WTC11 (cell line): ENCODE data around the gene CEP295NL.

Source experiments
- CREM ChIP-seq: sonication (generic); formaldehyde crosslinking; IDR thresholded peaks from 2 replicates; pipeline ENCODE4 v1.8.1; 2022; ENCODE audit warnings: mild to moderate bottlenecking, missing genetic modification reagents, moderate library complexity
- ELF4 ChIP-seq: sonication (generic); formaldehyde crosslinking; IDR thresholded peaks from 2 replicates; pipeline ENCODE4 v1.8.1; 2022; ENCODE audit warnings: low read depth, mild to moderate bottlenecking, moderate library complexity, missing genetic modification reagents
- IRF1 ChIP-seq: sonication (generic); formaldehyde crosslinking; IDR thresholded peaks from 2 replicates; pipeline ENCODE4 v1.8.0; 2023; ENCODE audit warnings: missing genetic modification reagents
- JAZF1 ChIP-seq: fragments of 250-450 bp; sonication (Bioruptor Pico); IDR thresholded peaks from 2 replicates; pipeline ENCODE4 v1.9.0; 2021; ENCODE audit warnings: moderate library complexity, mild to moderate bottlenecking, inconsistent platforms
- JUN ChIP-seq: sonication (generic); formaldehyde crosslinking; IDR thresholded peaks from 2 replicates; pipeline ENCODE4 v1.8.0; 2023; ENCODE audit warnings: mild to moderate bottlenecking, missing genetic modification reagents
- NFYB ChIP-seq: sonication (generic); formaldehyde crosslinking; conservative IDR thresholded peaks from 2 replicates; pipeline ENCODE4 v1.8.0; 2022; ENCODE audit warnings: low read depth, missing genetic modification reagents
- PREB ChIP-seq: sonication (generic); formaldehyde crosslinking; IDR thresholded peaks from 2 replicates; pipeline ENCODE4 v1.8.1; 2022; ENCODE audit warnings: mild to moderate bottlenecking, missing genetic modification reagents, moderate library complexity, borderline replicate concordance
- RELA ChIP-seq: sonication (generic); formaldehyde crosslinking; IDR thresholded peaks from 2 replicates; pipeline ENCODE4 v1.8.1; 2022; ENCODE audit warnings: missing genetic modification reagents, mild to moderate bottlenecking, borderline replicate concordance
- ZNF281 ChIP-seq: sonication (generic); formaldehyde crosslinking; IDR thresholded peaks from 2 replicates; pipeline ENCODE4 v1.8.0; 2023; ENCODE audit warnings: mild to moderate bottlenecking, missing genetic modification reagents
- TF ChIP-seq, protein P1 (sequence below): fragments of 200-600 bp; IDR thresholded peaks from 2 replicates; pipeline ENCODE4 v1.8.0; 2022; ENCODE audit warnings: antibody characterized with exemption

- TF ChIP-seq, protein P1, sequence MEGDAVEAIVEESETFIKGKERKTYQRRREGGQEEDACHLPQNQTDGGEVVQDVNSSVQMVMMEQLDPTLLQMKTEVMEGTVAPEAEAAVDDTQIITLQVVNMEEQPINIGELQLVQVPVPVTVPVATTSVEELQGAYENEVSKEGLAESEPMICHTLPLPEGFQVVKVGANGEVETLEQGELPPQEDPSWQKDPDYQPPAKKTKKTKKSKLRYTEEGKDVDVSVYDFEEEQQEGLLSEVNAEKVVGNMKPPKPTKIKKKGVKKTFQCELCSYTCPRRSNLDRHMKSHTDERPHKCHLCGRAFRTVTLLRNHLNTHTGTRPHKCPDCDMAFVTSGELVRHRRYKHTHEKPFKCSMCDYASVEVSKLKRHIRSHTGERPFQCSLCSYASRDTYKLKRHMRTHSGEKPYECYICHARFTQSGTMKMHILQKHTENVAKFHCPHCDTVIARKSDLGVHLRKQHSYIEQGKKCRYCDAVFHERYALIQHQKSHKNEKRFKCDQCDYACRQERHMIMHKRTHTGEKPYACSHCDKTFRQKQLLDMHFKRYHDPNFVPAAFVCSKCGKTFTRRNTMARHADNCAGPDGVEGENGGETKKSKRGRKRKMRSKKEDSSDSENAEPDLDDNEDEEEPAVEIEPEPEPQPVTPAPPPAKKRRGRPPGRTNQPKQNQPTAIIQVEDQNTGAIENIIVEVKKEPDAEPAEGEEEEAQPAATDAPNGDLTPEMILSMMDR = no peak
- TF ChIP-seq NFYB (CRISPR knock-in tag) (no peak), RELA (no peak), ZNF281 (CRISPR knock-in tag) (no peak), PREB (CRISPR knock-in tag) (no peak), IRF1 (CRISPR knock-in tag) (no peak), CREM (CRISPR knock-in tag) (no peak), JAZF1 (CRISPR knock-in tag) (no peak), JUN (CRISPR knock-in tag) (no peak), ELF4 (CRISPR knock-in tag) (no peak)
Observed at GRCh38 chr17:78937561-78937960, 34.6 kb upstream of the CEP295NL start.
